ENCODE data around the gene CPXM1. TPM values are rescaled to one million over a fixed set of nuclear protein-coding genes. Genes with fewer than 3 reads are reported as not detected.

CPXM1 gene
- total and polyA plus RNA-seq, 2 experiments from 2014 or later = 98.5 to 129 TPM

DNA sequence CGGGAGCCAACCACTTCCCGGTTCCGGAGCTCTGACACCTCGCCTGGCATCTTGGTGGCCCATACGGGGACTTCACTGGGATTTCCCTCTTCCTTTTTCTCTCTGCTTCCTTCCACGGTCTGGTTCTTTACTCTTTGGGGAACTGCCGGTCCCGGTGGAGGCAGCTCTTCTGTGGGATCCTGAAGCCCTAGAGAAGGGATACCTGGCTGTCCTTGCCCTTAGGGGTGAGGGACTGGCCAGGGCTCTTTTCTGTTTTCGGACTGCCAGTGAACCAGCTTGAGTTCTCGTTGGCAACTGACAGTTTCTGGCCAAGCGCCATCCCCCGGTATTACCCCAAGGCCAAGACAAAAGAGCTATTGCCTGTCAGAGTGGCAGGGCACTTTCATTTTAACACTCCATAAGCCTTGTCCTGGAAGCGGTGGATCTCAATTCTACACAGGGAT, 880 bp upstream of the CPXM1 start:
- peaks cover 6% of the 10 kb centered on the region for H3K36me3 ChIP-seq
- peaks cover 3% of the 10 kb centered on the region for H3K4me1 ChIP-seq (ENCODE audit: low read depth)
- peaks cover 57% of the 10 kb centered on the region for H3K27me3 ChIP-seq
- TF ChIP-seq, protein P1, sequence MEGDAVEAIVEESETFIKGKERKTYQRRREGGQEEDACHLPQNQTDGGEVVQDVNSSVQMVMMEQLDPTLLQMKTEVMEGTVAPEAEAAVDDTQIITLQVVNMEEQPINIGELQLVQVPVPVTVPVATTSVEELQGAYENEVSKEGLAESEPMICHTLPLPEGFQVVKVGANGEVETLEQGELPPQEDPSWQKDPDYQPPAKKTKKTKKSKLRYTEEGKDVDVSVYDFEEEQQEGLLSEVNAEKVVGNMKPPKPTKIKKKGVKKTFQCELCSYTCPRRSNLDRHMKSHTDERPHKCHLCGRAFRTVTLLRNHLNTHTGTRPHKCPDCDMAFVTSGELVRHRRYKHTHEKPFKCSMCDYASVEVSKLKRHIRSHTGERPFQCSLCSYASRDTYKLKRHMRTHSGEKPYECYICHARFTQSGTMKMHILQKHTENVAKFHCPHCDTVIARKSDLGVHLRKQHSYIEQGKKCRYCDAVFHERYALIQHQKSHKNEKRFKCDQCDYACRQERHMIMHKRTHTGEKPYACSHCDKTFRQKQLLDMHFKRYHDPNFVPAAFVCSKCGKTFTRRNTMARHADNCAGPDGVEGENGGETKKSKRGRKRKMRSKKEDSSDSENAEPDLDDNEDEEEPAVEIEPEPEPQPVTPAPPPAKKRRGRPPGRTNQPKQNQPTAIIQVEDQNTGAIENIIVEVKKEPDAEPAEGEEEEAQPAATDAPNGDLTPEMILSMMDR (IDR thresholded peaks at IDR 0.05; ENCODE audit: low read depth, low read length) = no peak
- peak overlapping the region; percentile 77 for H3K4me3 ChIP-seq
- no peaks in the 10 kb centered on the region for H3K9me3 ChIP-seq (ENCODE audit: low read depth)
- H3K27ac ChIP-seq = no peak overlapping the region
- no peak for DNase-seq (ENCODE audit: low read depth in 1 of 2, low spot score in 1 of 2)

- peak; percentile 22 to 48 for DNase-seq (ENCODE audit: low read depth in 1 of 2, low spot score in 1 of 2)
- Histone ChIP-seq H3K27ac (no peak overlapping the region), H3K36me3 (peaks cover 6% of the 10 kb centered on the region), H3K9me3 (ENCODE audit: low read depth) (no peaks in the 10 kb centered on the region), H3K4me3 (peak overlapping the region; percentile 77), H3K4me1 (ENCODE audit: low read depth) (peaks cover 3% of the 10 kb centered on the region), H3K27me3 (peaks cover 43% of the 10 kb centered on the region)
- TF ChIP-seq, protein P1 (IDR thresholded peaks at IDR 0.05; ENCODE audit: low read depth, low read length) = no peak
These were observed 523 bp downstream of the CPXM1 start for GRCh38 chr20:2799688-2800520.

GRCh38 chr20:2799271-2799670, 1.2 kb downstream of the CPXM1 start:
- no peaks in the 10 kb centered on the region for H3K9me3 ChIP-seq (ENCODE audit: low read depth)
- H3K4me3 ChIP-seq = peak overlapping the region; percentile 77
- H3K36me3 ChIP-seq = peaks cover 6% of the 10 kb centered on the region
- H3K27ac ChIP-seq = no peak overlapping the region
- no peak for DNase-seq (ENCODE audit: low read depth in 1 of 2, low spot score in 1 of 2)
- peaks cover 3% of the 10 kb centered on the region for H3K4me1 ChIP-seq (ENCODE audit: low read depth)
- TF ChIP-seq, protein P1 (IDR thresholded peaks at IDR 0.05; ENCODE audit: low read depth, low read length) = no peak
- H3K27me3 ChIP-seq = peaks cover 37% of the 10 kb centered on the region

DNA sequence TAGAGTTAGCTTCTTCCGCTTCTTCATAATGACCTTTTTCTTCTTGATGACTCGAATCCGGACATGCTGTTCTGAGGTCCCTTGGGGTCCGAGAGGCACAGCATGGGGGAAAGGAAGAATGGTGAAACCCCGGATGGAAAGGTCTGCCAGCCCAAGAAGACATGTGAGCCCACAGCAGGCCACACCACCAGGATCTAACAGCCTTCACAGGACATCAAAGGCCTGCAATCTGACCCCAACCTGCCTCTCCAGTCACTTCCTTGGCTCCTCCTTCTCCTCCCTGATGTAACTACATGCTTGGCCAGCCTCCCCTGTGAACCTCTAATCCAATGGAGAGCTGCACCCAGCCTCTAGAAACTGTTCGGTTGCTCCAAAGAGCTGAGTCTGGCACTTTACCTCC, 1.6 kb downstream of the CPXM1 start:
- H3K9me3 ChIP-seq (ENCODE audit: low read depth) = no peaks in the 10 kb centered on the region
- TF ChIP-seq, protein P1 (IDR thresholded peaks at IDR 0.05; ENCODE audit: low read depth, low read length) = no peak
- H3K27me3 ChIP-seq = peaks cover 32% of the 10 kb centered on the region
- H3K36me3 ChIP-seq = peaks cover 6% of the 10 kb centered on the region
- H3K4me1 ChIP-seq (ENCODE audit: low read depth) = peaks cover 3% of the 10 kb centered on the region
- H3K27ac ChIP-seq = no peak overlapping the region
- DNase-seq (ENCODE audit: low read depth in 1 of 2, low spot score in 1 of 2) = peak in 1 of 2 donors; percentile 27
- no peak overlapping the region for H3K4me3 ChIP-seq

GRCh38 chr20:2798095-2798805, 2.2 kb downstream of the CPXM1 start:
- Histone ChIP-seq H3K9me3 (ENCODE audit: low read depth) (no peaks in the 10 kb centered on the region), H3K4me1 (ENCODE audit: low read depth) (peaks cover 3% of the 10 kb centered on the region), H3K36me3 (peaks cover 6% of the 10 kb centered on the region), H3K27me3 (peaks cover 27% of the 10 kb centered on the region), H3K27ac (no peak overlapping the region), H3K4me3 (no peak overlapping the region)
- DNase-seq (ENCODE audit: low read depth in 1 of 2, low spot score in 1 of 2) = no peak
- TF ChIP-seq, protein P1 (IDR thresholded peaks at IDR 0.05; ENCODE audit: low read depth, low read length) = no peak
